Activated T-cell treated with anti-CD3 and anti-CD28 coated beads, Interleukin-2, amount 50 U/mL, for 72 hours (primary cell): ENCODE data around the gene ITGB1BP1. TPM values are rescaled to one million over a fixed set of nuclear protein-coding genes. Genes with fewer than 3 reads are reported as not detected.

Source experiments
- ATAC-seq, 2 donors: fragments of 150-1000 bp; cut with Tn5 transposase; replicated peaks in 1 of 2; 2 replicates each; pipeline ENCODE4 v1.10.0; 2021; ENCODE audit warnings: moderate library complexity in 2 of 2, mild to moderate bottlenecking in 1 of 2
- DNase-seq, 2 donors: peaks; one replicate each; pipeline ENCODE4 v3.0.0; 2021 to 2022; ENCODE audit warnings: mixed read lengths in 1 of 2
- H3K27ac Mint-ChIP-seq: one replicate; pipeline ENCODE4 v1.8.0; 2022; ENCODE audit warnings: mild to moderate bottlenecking, moderate library complexity, mixed read lengths
- H3K27me3 Mint-ChIP-seq: one replicate; pipeline ENCODE4 v1.8.0; 2022; ENCODE audit warnings: low read depth, mixed read lengths
- H3K36me3 Mint-ChIP-seq, 2 donors: one replicate each; pipeline ENCODE4 v1.8.0; 2022; ENCODE audit warnings: mixed read lengths in 2 of 2, mild to moderate bottlenecking in 1 of 2; ENCODE audit not compliant: insufficient read depth in 2 of 2
- H3K4me1 Mint-ChIP-seq: one replicate; pipeline ENCODE4 v1.8.0; 2022; ENCODE audit warnings: low read depth, mixed read lengths
- H3K4me3 Mint-ChIP-seq, 2 donors: one replicate each; pipeline ENCODE4 v1.8.0; 2022; ENCODE audit warnings: mild to moderate bottlenecking in 2 of 2, mixed read lengths in 2 of 2, moderate library complexity in 2 of 2
- H3K9me3 Mint-ChIP-seq, 2 donors: one replicate each; pipeline ENCODE4 v1.8.0; 2022; ENCODE audit warnings: mixed read lengths in 2 of 2
- total RNA-seq, 2 donors: library from RNA; stranded (reverse); gene quantifications; one replicate each; pipeline ENCODE4 v1.2.3, GENCODE V29; 2022

Gene ITGB1BP1
- total RNA-seq: 100 to 1,000 TPM in 1 of 2 donors, 10 to 100 TPM in 1; 79.5 to 132 TPM

GRCh38 chr2:9423100-9423921, at the start of gene ITGB1BP1, which contains the start of gene CPSF3:
TSS of gene ITGB1BP1 (minus strand) at chr2:9423528. CDS start at chr2:9418697, 4,831 bp downstream.
TSS of gene CPSF3 (plus strand) at chr2:9423654. CDS start at chr2:9423774, 120 bp downstream.
- H3K27me3 Mint-ChIP-seq: no peaks in the 10 kb centered on the region
- H3K4me3 Mint-ChIP-seq: no peak within 1 kb of the TSS
- H3K36me3 Mint-ChIP-seq: peaks cover 0 to 12% of the 10 kb centered on the region in 2 donors
- H3K27ac Mint-ChIP-seq: peak within 1 kb of the TSS; percentile 92
- ATAC-seq (peak; percentile 88 to 91), DNase-seq (peak; percentile 97 to 98)
- H3K9me3 Mint-ChIP-seq: no peaks in the 10 kb centered on the region
- peaks cover 46% of the 10 kb centered on the region for H3K4me1 Mint-ChIP-seq

- Mint-ChIP-seq H3K4me1 (peaks cover 26% of the 10 kb centered on the region), H3K27me3 (no peaks in the 10 kb centered on the region), H3K9me3 (no peaks in the 10 kb centered on the region), H3K36me3 (peaks cover 6 to 18% of the 10 kb centered on the region in 2 donors), H3K27ac (no peak overlapping the region), H3K4me3 (peak overlapping the region in 1 of 2 donors; percentile 84)
- DNase-seq (no peak), ATAC-seq (no peak)
Measured at GRCh38 chr2:9472511-9472910, 49.2 kb upstream of the ITGB1BP1 start.

GRCh38 chr2:9471206-9471605, 47.9 kb upstream of the ITGB1BP1 start:
- ATAC-seq: no peak
- no peak overlapping the region for H3K4me3 Mint-ChIP-seq
- no peaks in the 10 kb centered on the region for H3K27me3 Mint-ChIP-seq
- H3K4me1 Mint-ChIP-seq: peaks cover 14% of the 10 kb centered on the region
- no peak overlapping the region for H3K27ac Mint-ChIP-seq
- no peaks in the 10 kb centered on the region for H3K9me3 Mint-ChIP-seq
- no peak for DNase-seq
- H3K36me3 Mint-ChIP-seq: peaks cover 5 to 17% of the 10 kb centered on the region in 2 donors

- Mint-ChIP-seq H3K4me3 (no peak overlapping the region), H3K27ac (no peak overlapping the region), H3K36me3 (peaks cover 9 to 17% of the 10 kb centered on the region in 2 donors), H3K9me3 (no peaks in the 10 kb centered on the region), H3K4me1 (peaks cover 6% of the 10 kb centered on the region), H3K27me3 (no peaks in the 10 kb centered on the region)
- no peak for DNase-seq
- ATAC-seq: no peak
Measured at GRCh38 chr2:9467687-9468086, 44.4 kb upstream of the ITGB1BP1 start.

- peaks cover 6% of the 10 kb centered on the region for H3K4me1 Mint-ChIP-seq
- H3K4me3 Mint-ChIP-seq: no peak overlapping the region
- H3K27ac Mint-ChIP-seq: peak overlapping the region; percentile 28
- ATAC-seq (no peak), DNase-seq (no peak)
- no peaks in the 10 kb centered on the region for H3K27me3 Mint-ChIP-seq
- H3K9me3 Mint-ChIP-seq: no peaks in the 10 kb centered on the region
- peaks cover 9 to 13% of the 10 kb centered on the region in 2 donors for H3K36me3 Mint-ChIP-seq
Measured at GRCh38 chr2:9466147-9466683, 42.9 kb upstream of the ITGB1BP1 start.

DNA sequence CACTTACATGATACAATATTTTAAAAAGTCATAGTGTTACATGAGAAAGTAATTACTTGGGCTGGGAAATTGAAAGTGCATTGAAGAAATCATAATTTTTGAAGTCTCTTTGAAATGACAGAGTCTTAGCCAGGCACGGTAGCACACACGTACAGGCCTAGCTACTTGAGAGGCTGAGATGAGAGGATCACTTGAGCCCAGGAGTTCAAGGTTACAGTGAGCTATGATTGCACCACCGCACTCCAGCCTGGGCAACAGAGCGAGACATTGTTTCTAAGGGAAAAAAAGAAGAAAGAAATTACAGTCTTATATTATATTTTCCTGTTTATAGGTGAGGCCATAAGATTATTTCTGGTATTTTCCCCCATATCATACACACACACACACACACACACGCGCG, 41.8 kb upstream of the ITGB1BP1 start:
- H3K4me1 Mint-ChIP-seq: peaks cover 6% of the 10 kb centered on the region
- no peak for DNase-seq
- H3K27me3 Mint-ChIP-seq: no peaks in the 10 kb centered on the region
- no peaks in the 10 kb centered on the region for H3K9me3 Mint-ChIP-seq
- H3K36me3 Mint-ChIP-seq: peaks cover 9 to 13% of the 10 kb centered on the region in 2 donors
- no peak overlapping the region for H3K4me3 Mint-ChIP-seq
- no peak for ATAC-seq
- H3K27ac Mint-ChIP-seq: no peak overlapping the region

DNA sequence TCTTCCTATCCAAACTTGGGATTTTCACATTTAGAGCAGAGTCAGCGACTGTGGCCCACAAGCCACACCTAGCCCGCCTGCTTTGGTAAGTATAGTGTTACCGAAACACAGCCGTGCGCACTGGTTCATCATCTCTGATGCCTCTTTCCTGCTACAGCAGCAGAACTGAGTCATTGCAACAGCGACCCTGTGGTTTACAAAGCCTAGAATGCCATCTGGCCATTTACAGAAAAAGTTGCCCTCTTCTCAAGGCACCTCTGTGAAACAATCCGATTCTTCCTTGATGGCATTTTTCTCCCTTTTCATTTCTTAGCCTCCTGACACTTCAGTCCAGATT, 40.3 kb upstream of the ITGB1BP1 start:
- H3K4me1 Mint-ChIP-seq: peaks cover 6% of the 10 kb centered on the region
- H3K27me3 Mint-ChIP-seq: no peaks in the 10 kb centered on the region
- peaks cover 9 to 19% of the 10 kb centered on the region in 2 donors for H3K36me3 Mint-ChIP-seq
- H3K27ac Mint-ChIP-seq: no peak overlapping the region
- H3K9me3 Mint-ChIP-seq: no peaks in the 10 kb centered on the region
- peak; percentile 85 to 95 for ATAC-seq
- H3K4me3 Mint-ChIP-seq: no peak overlapping the region
- DNase-seq: peak; percentile 36 to 41

GRCh38 chr2:9462886-9463697, 39.8 kb upstream of the ITGB1BP1 start:
- no peak overlapping the region for H3K4me3 Mint-ChIP-seq
- no peaks in the 10 kb centered on the region for H3K27me3 Mint-ChIP-seq
- H3K9me3 Mint-ChIP-seq: no peaks in the 10 kb centered on the region
- peak overlapping the region; percentile 4 for H3K27ac Mint-ChIP-seq
- peaks cover 9 to 19% of the 10 kb centered on the region in 2 donors for H3K36me3 Mint-ChIP-seq
- peak; percentile 31 to 51 for ATAC-seq
- H3K4me1 Mint-ChIP-seq: peaks cover 6% of the 10 kb centered on the region
- DNase-seq: no peak

- ATAC-seq (no peak), DNase-seq (no peak)
- H3K4me3 Mint-ChIP-seq: no peak overlapping the region
- H3K27me3 Mint-ChIP-seq: no peaks in the 10 kb centered on the region
- H3K27ac Mint-ChIP-seq: no peak overlapping the region
- peaks cover 6% of the 10 kb centered on the region for H3K4me1 Mint-ChIP-seq
- H3K36me3 Mint-ChIP-seq: peaks cover 9 to 21% of the 10 kb centered on the region in 2 donors
- no peaks in the 10 kb centered on the region for H3K9me3 Mint-ChIP-seq
Measured at GRCh38 chr2:9462313-9462712, 39.0 kb upstream of the ITGB1BP1 start.

DNA sequence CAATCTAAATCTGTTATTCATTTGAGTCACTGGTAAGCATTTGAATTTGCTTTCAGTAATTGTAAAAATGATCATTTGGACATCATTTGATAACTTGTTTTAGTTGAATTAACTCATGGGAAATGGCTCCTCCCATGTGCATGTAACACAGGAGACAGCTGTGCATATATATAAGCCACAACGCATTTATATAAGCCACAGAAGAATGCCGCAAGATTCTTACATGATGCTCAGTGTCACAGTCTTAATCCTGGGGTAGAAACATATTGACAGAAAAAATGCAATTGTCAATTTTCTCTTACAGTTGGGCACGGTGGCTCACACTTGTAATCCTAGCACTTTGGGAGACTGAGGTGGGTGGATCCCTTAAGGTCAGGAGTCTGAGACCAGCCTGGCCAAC, 37.8 kb upstream of the ITGB1BP1 start:
- Mint-ChIP-seq H3K27ac (no peak overlapping the region), H3K9me3 (no peaks in the 10 kb centered on the region), H3K4me3 (no peak overlapping the region), H3K36me3 (peaks cover 5 to 18% of the 10 kb centered on the region in 2 donors), H3K4me1 (peaks cover 6% of the 10 kb centered on the region), H3K27me3 (no peaks in the 10 kb centered on the region)
- DNase-seq: no peak
- ATAC-seq: no peak

GRCh38 chr2:9460441-9461017, 37.2 kb upstream of the ITGB1BP1 start:
- no peak for ATAC-seq
- DNase-seq: no peak
- Mint-ChIP-seq H3K4me1 (peaks cover 6% of the 10 kb centered on the region), H3K4me3 (no peak overlapping the region), H3K27ac (no peak overlapping the region), H3K9me3 (no peaks in the 10 kb centered on the region), H3K27me3 (no peaks in the 10 kb centered on the region), H3K36me3 (peaks cover under 1 to 14% of the 10 kb centered on the region in 2 donors)

- Mint-ChIP-seq H3K4me1 (no peaks in the 10 kb centered on the region), H3K4me3 (no peak overlapping the region), H3K27me3 (no peaks in the 10 kb centered on the region), H3K36me3 (peaks cover 2 to 12% of the 10 kb centered on the region in 2 donors), H3K27ac (no peak overlapping the region), H3K9me3 (no peaks in the 10 kb centered on the region)
- no peak for ATAC-seq
- no peak for DNase-seq
Measured at GRCh38 chr2:9451231-9451630, 27.9 kb upstream of the ITGB1BP1 start.
